Measurements from ENCODE around the gene ACVR1C. TPM values are rescaled to one million over a fixed set of nuclear protein-coding genes. Genes with fewer than 3 reads are reported as not detected.
A peak's percentile ranks its signal among the peaks of the same experiment; 100 is the strongest.

The ACVR1C gene
- total RNA-seq, 4 donors from 2014 or later: 0.44 to 1.9 (median 0.92) TPM

- Histone ChIP-seq H3K36me3 (no peaks in the 10 kb centered on the region), H3K9me3 (no peaks in the 10 kb centered on the region), H3K4me1 (no peaks in the 10 kb centered on the region), H3K27me3 (peaks cover 7% of the 10 kb centered on the region), H3K4me3 (no peak overlapping the region), H3K27ac (no peak overlapping the region)
- TF ChIP-seq CTCF (IDR thresholded peaks at IDR 0.05) (no peak), POLR2A (IDR thresholded peaks at IDR 0.05) (no peak), POLR2AphosphoS5 (IDR thresholded peaks at IDR 0.05) (no peak), EP300 (IDR thresholded peaks at IDR 0.05) (no peak)
- 94% methylated on average over 1 of the region's 1 CpG for WGBS
- DNase-seq (ENCODE audit: low spot score in 2 of 2): no peak
Measured at GRCh38 chr2:157603198-157603597, 25.5 kb downstream of the ACVR1C start.

GRCh38 chr2:157601807-157602206, 26.9 kb downstream of the ACVR1C start:
- H3K36me3 ChIP-seq: no peaks in the 10 kb centered on the region

GRCh38 chr2:157596992-157597681, 31.5 kb downstream of the ACVR1C start:
- H3K36me3 ChIP-seq: no peaks in the 10 kb centered on the region
- WGBS: 35% methylated on average over 17 of the region's 45 CpGs
- no peak for TF ChIP-seq EP300 (IDR thresholded peaks at IDR 0.05)
- TF ChIP-seq CTCF (IDR thresholded peaks at IDR 0.05): no peak
- TF ChIP-seq POLR2A (IDR thresholded peaks at IDR 0.05): no peak
- TF ChIP-seq POLR2AphosphoS5 (IDR thresholded peaks at IDR 0.05): no peak
- peak overlapping the region; percentile 15 for H3K4me3 ChIP-seq
- no peaks in the 10 kb centered on the region for H3K4me1 ChIP-seq
- no peaks in the 10 kb centered on the region for H3K9me3 ChIP-seq
- no peak for DNase-seq (ENCODE audit: low spot score in 2 of 2)
- H3K27ac ChIP-seq: no peak overlapping the region
- peaks cover 15% of the 10 kb centered on the region for H3K27me3 ChIP-seq

More at GRCh38 chr2:157601807-157602206, 26.9 kb downstream of the ACVR1C start:
- Histone ChIP-seq H3K4me3 (no peak overlapping the region), H3K27ac (no peak overlapping the region), H3K27me3 (peaks cover 13% of the 10 kb centered on the region), H3K9me3 (no peaks in the 10 kb centered on the region), H3K4me1 (no peaks in the 10 kb centered on the region)
- no peak for DNase-seq (ENCODE audit: low spot score in 2 of 2)
- TF ChIP-seq CTCF (IDR thresholded peaks at IDR 0.05): no peak
- no peak for TF ChIP-seq EP300 (IDR thresholded peaks at IDR 0.05)
- no peak for TF ChIP-seq POLR2A (IDR thresholded peaks at IDR 0.05)
- no peak for TF ChIP-seq POLR2AphosphoS5 (IDR thresholded peaks at IDR 0.05)
- WGBS: 61% methylated on average over 4 of the region's 4 CpGs

GRCh38 chr2:157593411-157593810, 35.3 kb downstream of the ACVR1C start:
- no peak overlapping the region for H3K4me3 ChIP-seq
- peaks cover 8% of the 10 kb centered on the region for H3K27me3 ChIP-seq
- no peaks in the 10 kb centered on the region for H3K36me3 ChIP-seq
- no peaks in the 10 kb centered on the region for H3K9me3 ChIP-seq
- TF ChIP-seq EP300 (IDR thresholded peaks at IDR 0.05) (no peak), POLR2A (IDR thresholded peaks at IDR 0.05) (no peak), CTCF (IDR thresholded peaks at IDR 0.05) (no peak), POLR2AphosphoS5 (IDR thresholded peaks at IDR 0.05) (no peak)
- 28% methylated on average over 1 of the region's 1 CpG for WGBS
- DNase-seq (ENCODE audit: low spot score in 2 of 2): no peak
- no peak overlapping the region for H3K27ac ChIP-seq
- no peaks in the 10 kb centered on the region for H3K4me1 ChIP-seq

- no peak for DNase-seq (ENCODE audit: low spot score in 2 of 2)
- Histone ChIP-seq H3K27me3 (peaks cover 8% of the 10 kb centered on the region), H3K4me3 (no peak overlapping the region), H3K36me3 (no peaks in the 10 kb centered on the region), H3K9me3 (no peaks in the 10 kb centered on the region), H3K27ac (no peak overlapping the region), H3K4me1 (no peaks in the 10 kb centered on the region)
- TF ChIP-seq EP300 (IDR thresholded peaks at IDR 0.05) (no peak), POLR2A (IDR thresholded peaks at IDR 0.05) (no peak), POLR2AphosphoS5 (IDR thresholded peaks at IDR 0.05) (no peak)
- 50% methylated on average over 2 of the region's 2 CpGs for WGBS
Measured at GRCh38 chr2:157592948-157593347, 35.7 kb downstream of the ACVR1C start.
